Prostate gland (tissue), 2 donors: ENCODE measurements around the gene AFAP1L1.

Source experiments
- POLR2AphosphoS5 ChIP-seq: sonication (generic); formaldehyde crosslinking; IDR thresholded peaks from one replicate; pipeline ENCODE4 v1.6.1; 2017; ENCODE audit warnings: antibody characterized with exemption
- TF ChIP-seq, protein P1 (sequence below), 4 experiments: fragments of 200-600 bp in 2 of 4; fragments of 450-650 bp in 2 of 4; sonication (generic) in 2 of 4; IDR thresholded peaks; 1 replicate in 3 of 4; 2 replicates in 1 of 4; pipeline ENCODE4 v1.5.1; 2016 to 2019; ENCODE audit warnings: antibody characterized with exemption in 4 of 4, mild to moderate bottlenecking in 2 of 4, moderate library complexity in 2 of 4

DNA sequence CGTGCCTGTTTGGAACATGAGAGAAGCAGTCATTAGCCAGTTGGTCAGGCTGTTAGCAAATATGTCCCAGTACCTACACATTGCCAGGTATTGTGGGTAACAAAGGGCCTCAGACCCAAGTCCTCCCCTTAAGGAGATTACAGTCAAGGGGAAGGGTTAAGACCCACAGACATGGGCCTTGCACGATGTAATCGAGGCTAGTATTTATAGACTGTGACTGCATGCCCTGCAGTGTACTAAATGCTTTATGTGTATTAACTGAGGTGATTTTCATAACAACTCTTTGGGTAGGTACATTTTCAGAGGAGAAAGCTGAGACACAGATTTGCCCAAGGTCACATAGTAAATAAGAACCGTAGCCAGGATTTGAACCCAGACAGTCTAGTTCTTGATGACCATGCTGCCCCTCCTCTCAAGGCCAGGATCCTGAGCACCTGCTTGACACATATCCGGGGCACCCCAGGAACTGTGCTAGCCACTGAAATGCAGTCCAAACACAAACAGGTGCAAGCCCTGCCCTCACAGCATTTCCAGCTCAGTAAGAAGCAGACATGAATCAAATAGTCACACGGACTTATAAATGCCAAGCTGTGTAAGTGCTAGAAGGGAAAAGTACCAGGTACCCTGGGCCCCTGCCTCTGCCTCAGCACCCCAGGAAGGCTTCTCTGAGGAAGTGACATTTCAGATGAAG is 41.6 kb downstream of the AFAP1L1 start:
- TF ChIP-seq, protein P1, sequence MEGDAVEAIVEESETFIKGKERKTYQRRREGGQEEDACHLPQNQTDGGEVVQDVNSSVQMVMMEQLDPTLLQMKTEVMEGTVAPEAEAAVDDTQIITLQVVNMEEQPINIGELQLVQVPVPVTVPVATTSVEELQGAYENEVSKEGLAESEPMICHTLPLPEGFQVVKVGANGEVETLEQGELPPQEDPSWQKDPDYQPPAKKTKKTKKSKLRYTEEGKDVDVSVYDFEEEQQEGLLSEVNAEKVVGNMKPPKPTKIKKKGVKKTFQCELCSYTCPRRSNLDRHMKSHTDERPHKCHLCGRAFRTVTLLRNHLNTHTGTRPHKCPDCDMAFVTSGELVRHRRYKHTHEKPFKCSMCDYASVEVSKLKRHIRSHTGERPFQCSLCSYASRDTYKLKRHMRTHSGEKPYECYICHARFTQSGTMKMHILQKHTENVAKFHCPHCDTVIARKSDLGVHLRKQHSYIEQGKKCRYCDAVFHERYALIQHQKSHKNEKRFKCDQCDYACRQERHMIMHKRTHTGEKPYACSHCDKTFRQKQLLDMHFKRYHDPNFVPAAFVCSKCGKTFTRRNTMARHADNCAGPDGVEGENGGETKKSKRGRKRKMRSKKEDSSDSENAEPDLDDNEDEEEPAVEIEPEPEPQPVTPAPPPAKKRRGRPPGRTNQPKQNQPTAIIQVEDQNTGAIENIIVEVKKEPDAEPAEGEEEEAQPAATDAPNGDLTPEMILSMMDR (IDR thresholded peaks at IDR 0.05), result no peak
- no peak for TF ChIP-seq POLR2AphosphoS5
